Liver (tissue), 9 donors: ENCODE measurements around the gene IGFL1. TPM values are rescaled to one million over a fixed set of nuclear protein-coding genes. Genes with fewer than 3 reads are reported as not detected.

Experiments
- DNase-seq: peaks from one replicate; pipeline ENCODE4 v3.0.0-alpha.2; 2017; ENCODE audit warnings: low spot score
- H3K27ac ChIP-seq, 2 donors: one replicate each; pipeline ENCODE4 v1.7.0; 2013; ENCODE audit warnings: inconsistent platforms in 2 of 2, low read length in 2 of 2, control low read depth in 1 of 2, low read depth in 1 of 2, mild to moderate bottlenecking in 1 of 2
- H3K27me3 ChIP-seq, 4 donors: one replicate each; pipeline versions ENCODE4 v1.6.1 to v1.7.0; 2013; ENCODE audit warnings: low read length in 3 of 4, inconsistent platforms in 1 of 4, mild to moderate bottlenecking in 1 of 4, moderate library complexity in 1 of 4; ENCODE audit not compliant: control insufficient read depth in 4 of 4, insufficient read depth in 4 of 4
- H3K36me3 ChIP-seq, 4 donors: one replicate each; pipeline versions ENCODE4 v1.6.1 to v1.7.0; 2013; ENCODE audit warnings: low read length in 3 of 4, mild to moderate bottlenecking in 3 of 4, low read depth in 1 of 4, moderate library complexity in 1 of 4; ENCODE audit not compliant: control insufficient read depth in 4 of 4, insufficient read depth in 3 of 4
- H3K4me1 ChIP-seq, 4 donors: one replicate each; pipeline versions ENCODE4 v1.6.1 to v1.7.0; 2013; ENCODE audit warnings: low read length in 3 of 4, mild to moderate bottlenecking in 3 of 4, moderate library complexity in 1 of 4; ENCODE audit not compliant: control insufficient read depth in 4 of 4, insufficient read depth in 4 of 4
- H3K4me3 ChIP-seq, 3 donors: one replicate each; pipeline versions ENCODE4 v1.6.1 to v1.7.0; 2013; ENCODE audit warnings: low read length in 3 of 3, control low read depth in 1 of 3, low read depth in 1 of 3, mild to moderate bottlenecking in 1 of 3
- H3K9ac ChIP-seq, 2 donors: one replicate each; pipeline ENCODE4 v1.7.0; 2013; ENCODE audit warnings: low read length in 2 of 2, mild to moderate bottlenecking in 2 of 2, moderate library complexity in 2 of 2, control low read depth in 1 of 2, low read depth in 1 of 2
- H3K9me3 ChIP-seq, 4 donors: one replicate each; pipeline versions ENCODE4 v1.6.1 to v1.7.0; 2013; ENCODE audit warnings: low read length in 3 of 4; ENCODE audit not compliant: control insufficient read depth in 4 of 4
- ATF3 ChIP-seq: IDR thresholded peaks from 2 replicates; pipeline ENCODE4 v1.6.1; 2016; ENCODE audit warnings: antibody characterized with exemption
- CTCF ChIP-seq: fragments of 150-350 bp; IDR thresholded peaks from 2 replicates; pipeline ENCODE4 v1.5.1; 2017; ENCODE audit warnings: improper control_type of control experiment, low read depth, low read length; ENCODE audit not compliant: missing input control
- EGR1 ChIP-seq, 2 donors: IDR thresholded peaks; 2 replicates each; pipeline ENCODE4 v1.6.1; 2016 to 2018; ENCODE audit warnings: antibody characterized with exemption in 2 of 2, low read depth in 2 of 2
- FOXA1 ChIP-seq: IDR thresholded peaks from 2 replicates; pipeline ENCODE4 v1.6.1; 2016; ENCODE audit warnings: antibody characterized with exemption
- FOXA2 ChIP-seq: IDR thresholded peaks from 2 replicates; pipeline ENCODE4 v1.6.1; 2016; ENCODE audit warnings: antibody characterized with exemption
- GABPA ChIP-seq, 2 donors: IDR thresholded peaks in 1 of 2; conservative IDR thresholded peaks in 1 of 2; 2 replicates each; pipeline ENCODE4 v1.6.1; 2016; ENCODE audit warnings: antibody characterized with exemption in 2 of 2, mild to moderate bottlenecking in 1 of 2, moderate library complexity in 1 of 2
- HNF4A ChIP-seq, 2 donors: conservative IDR thresholded peaks; 2 replicates each; pipeline ENCODE4 v1.6.1; 2016; ENCODE audit warnings: antibody characterized with exemption in 2 of 2, mild to moderate bottlenecking in 2 of 2
- HNF4G ChIP-seq: IDR thresholded peaks from 2 replicates; pipeline ENCODE4 v1.6.1; 2016; ENCODE audit warnings: antibody characterized with exemption
- JUND ChIP-seq, 2 donors: IDR thresholded peaks; 2 replicates each; pipeline ENCODE4 v1.6.1; 2016; ENCODE audit warnings: antibody characterized with exemption in 2 of 2
- MAX ChIP-seq: IDR thresholded peaks from 2 replicates; pipeline ENCODE4 v1.6.1; 2016; ENCODE audit warnings: antibody characterized with exemption
- NR2F2 ChIP-seq: IDR thresholded peaks from 2 replicates; pipeline ENCODE4 v1.6.1; 2016; ENCODE audit warnings: antibody characterized with exemption
- RAD21 ChIP-seq, 2 donors: IDR thresholded peaks; 2 replicates each; pipeline ENCODE4 v1.6.1; 2016; ENCODE audit warnings: antibody characterized with exemption in 2 of 2, mild to moderate bottlenecking in 2 of 2
- REST ChIP-seq: IDR thresholded peaks from 2 replicates; pipeline ENCODE4 v1.6.1; 2016; ENCODE audit warnings: antibody characterized with exemption, mild to moderate bottlenecking
- RXRA ChIP-seq, 2 donors: IDR thresholded peaks; 2 replicates each; pipeline ENCODE4 v1.6.1; 2017 to 2018; ENCODE audit warnings: antibody characterized with exemption in 2 of 2, mild to moderate bottlenecking in 1 of 2
- SP1 ChIP-seq: IDR thresholded peaks from 2 replicates; pipeline ENCODE4 v1.6.1; 2018; ENCODE audit warnings: antibody characterized with exemption, mild to moderate bottlenecking
- TAF1 ChIP-seq: conservative IDR thresholded peaks from 2 replicates; pipeline ENCODE4 v1.6.1; 2016; ENCODE audit warnings: antibody characterized with exemption, mild to moderate bottlenecking
- YY1 ChIP-seq: IDR thresholded peaks from 2 replicates; pipeline ENCODE4 v1.6.1; 2016; ENCODE audit warnings: antibody characterized with exemption, mild to moderate bottlenecking
- ZBTB33 ChIP-seq: IDR thresholded peaks from 2 replicates; pipeline ENCODE4 v1.6.1; 2016; ENCODE audit warnings: antibody characterized with exemption
- WGBS: extraction: QIAGEN DNeasy Blood & Tissue Kit; methylation state at CpG from one replicate; pipeline ENCODE4 v1.1.7; 2013; 5-methylcytosine and 5-hydroxymethylcytosine counted together
- polyA plus RNA-seq, 2 donors: library from polyadenylated mRNA; stranded (reverse) in 1 of 2; unstranded in 1 of 2; fragments of 200-250 nt in 1 of 2; fragments of >200 nt in 1 of 2; fragmentation: Nextera tagmentation in 1 of 2; extraction: Ambion mirVana in 1 of 2; gene quantifications; one replicate each; pipeline versions ENCODE4 v1.2.1 to v1.2.3, GENCODE V29; 2013 to 2015
- total RNA-seq, 2 donors: library from RNA; depleted of rRNA; stranded (reverse); fragments of >200 nt; gene quantifications; one replicate each; pipeline ENCODE4 v1.2.3, GENCODE V29; 2014
- donor health status: healthy.
- donor health status: healthy.
- donor health status: healthy.
- donor health status: healthy.
- donor health status: healthy.

IGFL1 gene
- total and polyA plus RNA-seq, 4 donors, result not detected

- TF ChIP-seq GABPA (IDR thresholded peaks at IDR 0.05 in 1 of 2, conservative IDR thresholded peaks at IDR 0.05 in 1 of 2), result no peak
- no peak for TF ChIP-seq SP1
- no peak for TF ChIP-seq ZBTB33
- TF ChIP-seq FOXA1, result no peak
- TF ChIP-seq JUND (IDR thresholded peaks at IDR 0.05), result no peak
- TF ChIP-seq RXRA (IDR thresholded peaks at IDR 0.05), result no peak
- no peak for TF ChIP-seq EGR1 (IDR thresholded peaks at IDR 0.05; ENCODE audit: low read depth in 2 of 2)
- TF ChIP-seq HNF4G, result no peak
- TF ChIP-seq HNF4A (conservative IDR thresholded peaks at IDR 0.05), result no peak
- no peak for TF ChIP-seq REST
- TF ChIP-seq MAX, result no peak
- no peak for TF ChIP-seq TAF1
- TF ChIP-seq ATF3, result no peak
- no peak for TF ChIP-seq CTCF
- no peak for TF ChIP-seq YY1
- no peak for TF ChIP-seq FOXA2
- TF ChIP-seq NR2F2, result no peak
- no peak for TF ChIP-seq RAD21 (IDR thresholded peaks at IDR 0.05)
- Histone ChIP-seq H3K36me3 (no peaks in the 10 kb centered on the region), H3K27ac (no peak overlapping the region), H3K9ac (no peak overlapping the region), H3K4me1 (peaks cover 4 to 37% (median 17%) of the 10 kb centered on the region in 4 donors), H3K4me3 (no peak overlapping the region), H3K9me3 (no peaks in the 10 kb centered on the region), H3K27me3 (no peaks in the 10 kb centered on the region)
- WGBS, result 84% methylated on average over 4 of the region's 4 CpGs
- DNase-seq, result no peak
Measured at GRCh38 chr19:46191356-46191755, 38.2 kb upstream of the IGFL1 start.

GRCh38 chr19:46191972-46192371, 37.6 kb upstream of the IGFL1 start:
- no peaks in the 10 kb centered on the region for H3K36me3 ChIP-seq
- H3K4me3 ChIP-seq, result no peak overlapping the region
- H3K9ac ChIP-seq, result no peak overlapping the region
- H3K27ac ChIP-seq, result peak overlapping the region; percentile 85 to 95
- no peak for DNase-seq
- no peaks in the 10 kb centered on the region for H3K9me3 ChIP-seq
- 28% methylated on average over 3 of the region's 3 CpGs for WGBS
- H3K27me3 ChIP-seq, result no peaks in the 10 kb centered on the region
- peaks cover 4 to 37% (median 17%) of the 10 kb centered on the region in 4 donors for H3K4me1 ChIP-seq
- TF ChIP-seq GABPA (IDR thresholded peaks at IDR 0.05 in 1 of 2, conservative IDR thresholded peaks at IDR 0.05 in 1 of 2) (no peak), ZBTB33 (no peak), NR2F2 (no peak), EGR1 (IDR thresholded peaks at IDR 0.05; ENCODE audit: low read depth in 2 of 2) (no peak), YY1 (no peak), TAF1 (no peak), CTCF (no peak), FOXA1 (no peak), MAX (no peak), SP1 (peak; percentile 50), HNF4G (no peak), RXRA (IDR thresholded peaks at IDR 0.05) (peak; percentile 62 to 65), JUND (IDR thresholded peaks at IDR 0.05) (peak in 1 of 2 donors; percentile 31), RAD21 (IDR thresholded peaks at IDR 0.05) (no peak)
